ENCODE data around the gene SNX9. TPM values are rescaled to one million over a fixed set of nuclear protein-coding genes. Genes with fewer than 3 reads are reported as not detected.

The SNX9 gene
- polyA plus RNA-seq, 1 donor (not counting 4 experiments of a cell fraction or from before 2014, with no cell fraction given), result 37.8 TPM

DNA sequence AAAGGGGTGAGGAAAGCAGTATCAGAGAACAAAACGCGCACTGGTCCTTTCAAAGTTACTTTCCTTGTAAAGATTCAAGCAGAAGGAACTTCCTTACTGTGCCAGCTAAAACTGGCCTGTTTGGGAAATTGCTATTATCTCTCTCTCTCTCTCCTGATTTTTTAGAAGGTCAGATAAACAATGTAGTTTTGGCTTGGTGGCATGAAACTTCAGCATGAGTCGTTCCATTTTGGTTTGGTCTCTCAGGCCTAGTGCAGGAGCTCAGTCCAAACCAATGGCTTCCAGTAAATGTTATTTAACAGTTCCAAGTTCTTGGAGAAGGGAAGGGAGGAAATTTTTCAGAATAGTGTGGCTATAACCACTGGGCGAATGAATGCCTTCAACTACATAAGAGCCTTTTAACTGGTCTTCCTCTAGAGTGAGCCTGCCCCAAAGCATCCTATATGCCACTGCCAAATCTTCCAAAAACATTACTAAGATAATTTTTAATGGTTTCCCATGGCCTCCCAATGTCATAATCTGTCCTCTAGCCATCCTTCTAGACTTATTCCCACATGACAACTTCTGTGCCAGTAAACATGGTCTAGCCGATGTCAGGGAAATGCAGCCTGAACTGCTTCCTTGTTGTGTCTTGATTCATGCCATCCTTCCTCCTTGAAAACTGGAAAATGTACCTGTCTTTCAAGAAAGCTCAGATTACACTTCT is 9.1 kb upstream of the SNX9 start:
- H3K79me2 ChIP-seq (ENCODE audit: control insufficient read depth, insufficient read depth, low read length), result no peaks in the 10 kb centered on the region
- no peak overlapping the region for H2AFZ ChIP-seq (ENCODE audit: control insufficient read depth, low read length)
- no peaks in the 10 kb centered on the region for H3K27me3 ChIP-seq (ENCODE audit: control insufficient read depth, extremely low read depth, insufficient read depth, low read length)
- H4K20me1 ChIP-seq (ENCODE audit: control insufficient read depth, extremely low read depth, insufficient read depth, low read length), result no peaks in the 10 kb centered on the region
- no peak overlapping the region for H3K27ac ChIP-seq (ENCODE audit: control insufficient read depth, insufficient read depth, low read length)
- no peak overlapping the region for H3K4me2 ChIP-seq (ENCODE audit: control insufficient read depth, extremely low read depth, insufficient read depth, low read depth, low read length)
- H3K36me3 ChIP-seq (ENCODE audit: control insufficient read depth in 2 of 2, extremely low read depth in 1 of 2, insufficient read depth in 2 of 2, low read length in 2 of 2), result no peaks in the 10 kb centered on the region
- no peaks in the 10 kb centered on the region for H3K9me1 ChIP-seq (ENCODE audit: control insufficient read depth, extremely low read depth, insufficient read depth, low read length)
- dilution Hi-C loops (cut with MboI; ENCODE audit: extremely low pct_ligation_motif_present, low sequenced_read_pairs), result no loop called here
- FAIRE-seq, result no peak
- TF ChIP-seq EZH2 (IDR thresholded peaks at IDR 0.05; ENCODE audit: low read length), result no peak
- TF ChIP-seq, protein P1, sequence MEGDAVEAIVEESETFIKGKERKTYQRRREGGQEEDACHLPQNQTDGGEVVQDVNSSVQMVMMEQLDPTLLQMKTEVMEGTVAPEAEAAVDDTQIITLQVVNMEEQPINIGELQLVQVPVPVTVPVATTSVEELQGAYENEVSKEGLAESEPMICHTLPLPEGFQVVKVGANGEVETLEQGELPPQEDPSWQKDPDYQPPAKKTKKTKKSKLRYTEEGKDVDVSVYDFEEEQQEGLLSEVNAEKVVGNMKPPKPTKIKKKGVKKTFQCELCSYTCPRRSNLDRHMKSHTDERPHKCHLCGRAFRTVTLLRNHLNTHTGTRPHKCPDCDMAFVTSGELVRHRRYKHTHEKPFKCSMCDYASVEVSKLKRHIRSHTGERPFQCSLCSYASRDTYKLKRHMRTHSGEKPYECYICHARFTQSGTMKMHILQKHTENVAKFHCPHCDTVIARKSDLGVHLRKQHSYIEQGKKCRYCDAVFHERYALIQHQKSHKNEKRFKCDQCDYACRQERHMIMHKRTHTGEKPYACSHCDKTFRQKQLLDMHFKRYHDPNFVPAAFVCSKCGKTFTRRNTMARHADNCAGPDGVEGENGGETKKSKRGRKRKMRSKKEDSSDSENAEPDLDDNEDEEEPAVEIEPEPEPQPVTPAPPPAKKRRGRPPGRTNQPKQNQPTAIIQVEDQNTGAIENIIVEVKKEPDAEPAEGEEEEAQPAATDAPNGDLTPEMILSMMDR (optimal IDR thresholded peaks at IDR 0.05 in 1 of 3, IDR thresholded peaks at IDR 0.05 in 1 of 3, conservative IDR thresholded peaks at IDR 0.05 in 1 of 3; ENCODE audit: extremely low read depth in 1 of 3, insufficient read depth in 2 of 3, low read length in 3 of 3), result no peak
- DNase-seq (ENCODE audit: low read depth, low spot score), result no peak
- no peak overlapping the region for H3K9ac ChIP-seq (ENCODE audit: control insufficient read depth, extremely low read depth, insufficient read depth, low read length)
- peaks cover 4% of the 10 kb centered on the region for H3K4me1 ChIP-seq (ENCODE audit: control insufficient read depth, extremely low read depth, insufficient read depth, low read length)
- no peaks in the 10 kb centered on the region for H3K9me3 ChIP-seq (ENCODE audit: control insufficient read depth, low read depth, low read length)
- H3K4me3 ChIP-seq (ENCODE audit: control insufficient read depth in 2 of 3, extremely low read depth in 1 of 3, insufficient read depth in 2 of 3, low read depth in 1 of 3, low read length in 3 of 3), result no peak overlapping the region

DNA sequence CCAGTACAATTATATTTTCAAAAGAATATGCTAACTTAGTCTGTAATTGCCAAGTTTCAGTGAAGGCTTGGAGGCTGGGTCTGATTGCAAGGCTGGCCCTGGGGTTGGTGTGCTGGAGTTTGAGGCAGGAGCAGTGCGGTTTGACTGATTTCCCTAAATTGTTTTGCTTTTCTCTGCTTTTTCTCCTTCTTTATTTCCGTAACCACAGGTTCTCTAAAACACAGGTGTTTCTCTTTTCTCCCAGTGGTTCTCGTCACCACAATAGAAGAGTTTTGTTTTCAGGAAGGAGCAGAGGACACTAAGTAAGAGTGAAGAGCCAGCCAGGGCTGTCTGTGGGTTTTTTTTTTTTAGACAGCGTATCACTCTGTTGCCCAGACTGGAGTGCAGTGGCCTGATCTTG is 8.2 kb upstream of the SNX9 start:
- TF ChIP-seq, protein P1 (optimal IDR thresholded peaks at IDR 0.05 in 1 of 3, IDR thresholded peaks at IDR 0.05 in 1 of 3, conservative IDR thresholded peaks at IDR 0.05 in 1 of 3; ENCODE audit: extremely low read depth in 1 of 3, insufficient read depth in 2 of 3, low read length in 3 of 3), result no peak
- no peak for TF ChIP-seq EZH2 (IDR thresholded peaks at IDR 0.05; ENCODE audit: low read length)
- DNase-seq (ENCODE audit: low read depth, low spot score) (no peak), FAIRE-seq (no peak)
- H3K4me2 ChIP-seq (ENCODE audit: control insufficient read depth, extremely low read depth, insufficient read depth, low read depth, low read length), result no peak overlapping the region
- no peaks in the 10 kb centered on the region for H3K9me3 ChIP-seq (ENCODE audit: control insufficient read depth, low read depth, low read length)
- no peaks in the 10 kb centered on the region for H3K9me1 ChIP-seq (ENCODE audit: control insufficient read depth, extremely low read depth, insufficient read depth, low read length)
- no peaks in the 10 kb centered on the region for H3K36me3 ChIP-seq (ENCODE audit: control insufficient read depth in 2 of 2, extremely low read depth in 1 of 2, insufficient read depth in 2 of 2, low read length in 2 of 2)
- dilution Hi-C loops (cut with MboI; ENCODE audit: extremely low pct_ligation_motif_present, low sequenced_read_pairs), result no loop called here
- no peaks in the 10 kb centered on the region for H3K27me3 ChIP-seq (ENCODE audit: control insufficient read depth, extremely low read depth, insufficient read depth, low read length)
- peaks cover 4% of the 10 kb centered on the region for H3K4me1 ChIP-seq (ENCODE audit: control insufficient read depth, extremely low read depth, insufficient read depth, low read length)
- no peaks in the 10 kb centered on the region for H4K20me1 ChIP-seq (ENCODE audit: control insufficient read depth, extremely low read depth, insufficient read depth, low read length)
- no peak overlapping the region for H3K4me3 ChIP-seq (ENCODE audit: control insufficient read depth in 2 of 3, extremely low read depth in 1 of 3, insufficient read depth in 2 of 3, low read depth in 1 of 3, low read length in 3 of 3)
- H3K79me2 ChIP-seq (ENCODE audit: control insufficient read depth, insufficient read depth, low read length), result no peaks in the 10 kb centered on the region
- H2AFZ ChIP-seq (ENCODE audit: control insufficient read depth, low read length), result no peak overlapping the region
- no peak overlapping the region for H3K27ac ChIP-seq (ENCODE audit: control insufficient read depth, insufficient read depth, low read length)
- H3K9ac ChIP-seq (ENCODE audit: control insufficient read depth, extremely low read depth, insufficient read depth, low read length), result no peak overlapping the region
